Measurements from ENCODE around the gene CD247. TPM values are rescaled to one million over a fixed set of nuclear protein-coding genes. Genes with fewer than 3 reads are reported as not detected.

The CD247 gene
- total and polyA plus RNA-seq, 9 of the 15 experiments (the other 6 are each of a cell fraction or from before 2014, with no cell fraction given), result 0.08 to 0.42 (median 0.28) TPM; not detected in 5

DNA sequence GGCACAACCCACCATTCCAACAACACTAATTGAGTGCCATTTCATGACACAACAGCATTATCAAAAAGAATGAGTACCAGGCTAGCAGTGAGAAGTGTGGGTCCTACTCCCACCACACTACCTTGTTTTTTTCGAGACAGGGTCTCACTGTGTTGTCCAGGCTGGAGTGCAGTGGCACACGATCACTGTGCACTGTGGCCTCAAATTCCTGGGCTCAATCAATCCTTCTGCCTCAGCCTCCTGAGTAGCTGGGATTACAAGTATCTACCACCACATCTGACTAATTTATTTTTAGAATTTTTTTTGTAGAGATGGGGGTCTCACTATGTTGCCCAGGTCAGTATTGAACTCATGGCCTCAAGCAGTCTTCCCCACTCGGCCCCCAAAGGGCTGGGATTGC, 30.7 kb downstream of the CD247 start:
- in situ Hi-C loops (cut with MboI), result no loop called here
- POLR2A ChIA-PET, result interaction anchor here (0.6 to 1.3 kb wide), 2 partner anchors 10 to 641 kb away, joined by 3 read pairs; no protein-coding TSS in a partner anchor
- no TSS peak for BruUV-seq (replicated peaks)

DNA sequence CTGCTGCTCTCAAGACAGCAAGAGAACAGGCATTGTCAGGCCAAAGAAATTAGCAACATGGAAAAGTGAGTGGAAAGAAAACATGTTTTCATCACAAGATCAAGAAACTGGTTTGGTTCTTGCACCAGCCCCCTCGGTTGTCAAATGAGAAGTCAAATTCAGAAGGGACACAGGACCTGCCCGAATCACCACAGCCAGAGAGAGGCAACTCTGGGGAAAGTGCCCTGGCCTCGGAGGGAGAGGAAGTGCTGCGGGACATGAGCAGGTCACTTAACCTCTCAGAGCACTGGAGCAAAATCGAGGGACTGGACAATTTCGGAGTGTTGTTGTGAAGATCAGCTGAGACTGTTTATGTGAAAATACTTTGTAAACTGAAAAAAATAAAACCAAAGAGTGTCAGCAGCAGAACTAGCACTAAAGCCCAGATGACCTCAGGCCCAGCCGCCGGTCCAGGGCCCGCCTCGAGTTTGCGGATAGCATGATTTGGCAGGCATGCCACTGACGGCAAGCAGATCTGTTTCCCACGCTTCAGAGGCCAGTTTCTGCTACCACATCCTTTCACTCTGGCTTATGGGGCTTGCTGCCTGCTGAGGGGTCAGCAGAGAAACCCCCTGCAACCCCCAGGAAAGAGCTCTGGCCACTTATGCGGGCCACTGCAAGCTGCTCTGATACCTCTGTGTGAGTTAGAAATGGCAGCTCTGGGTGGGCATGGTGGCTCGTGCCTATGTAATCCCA, 32.1 kb downstream of the CD247 start:
- TF ChIP-seq, protein P1, sequence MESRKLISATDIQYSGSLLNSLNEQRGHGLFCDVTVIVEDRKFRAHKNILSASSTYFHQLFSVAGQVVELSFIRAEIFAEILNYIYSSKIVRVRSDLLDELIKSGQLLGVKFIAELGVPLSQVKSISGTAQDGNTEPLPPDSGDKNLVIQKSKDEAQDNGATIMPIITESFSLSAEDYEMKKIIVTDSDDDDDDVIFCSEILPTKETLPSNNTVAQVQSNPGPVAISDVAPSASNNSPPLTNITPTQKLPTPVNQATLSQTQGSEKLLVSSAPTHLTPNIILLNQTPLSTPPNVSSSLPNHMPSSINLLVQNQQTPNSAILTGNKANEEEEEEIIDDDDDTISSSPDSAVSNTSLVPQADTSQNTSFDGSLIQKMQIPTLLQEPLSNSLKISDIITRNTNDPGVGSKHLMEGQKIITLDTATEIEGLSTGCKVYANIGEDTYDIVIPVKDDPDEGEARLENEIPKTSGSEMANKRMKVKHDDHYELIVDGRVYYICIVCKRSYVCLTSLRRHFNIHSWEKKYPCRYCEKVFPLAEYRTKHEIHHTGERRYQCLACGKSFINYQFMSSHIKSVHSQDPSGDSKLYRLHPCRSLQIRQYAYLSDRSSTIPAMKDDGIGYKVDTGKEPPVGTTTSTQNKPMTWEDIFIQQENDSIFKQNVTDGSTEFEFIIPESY (CRISPR knock-in tag; IDR thresholded peaks at IDR 0.05), result 0 out of 2 replicates have a peak, but pooled peaks have one; percentile 45
- TF ChIP-seq SPI1 (IDR thresholded peaks at IDR 0.05; ENCODE audit: borderline replicate concordance, low read depth, low read length) (peak; percentile 66; the same call in 1 of the 2 replicates), NRF1 (conservative IDR thresholded peaks at IDR 0.05 in 1 of 2, IDR thresholded peaks at IDR 0.05 in 1 of 2) (no peak)
- H3K9ac ChIP-seq (ENCODE audit: insufficient read depth in 1 of 2, low read depth in 2 of 2, low read length in 2 of 2), result peak overlapping the region in 1 of 2 experiments; percentile 67; a peak in 1 of 4 replicates
- H3K27ac ChIP-seq (ENCODE audit: extremely low read depth, low read depth, low read length), result no peak overlapping the region
- in situ Hi-C loops (cut with MboI), result no loop called here
- H4K20me1 ChIP-seq (replicated peaks; ENCODE audit: control insufficient read depth, insufficient read depth, low read length), result no peaks in the 10 kb centered on the region
- no peak overlapping the region; the same call in 1 of the 2 replicates for H2AFZ ChIP-seq (ENCODE audit: low read depth, low read length)
- intact Hi-C loops (cut with micrococcal nuclease), result no loop called here
- FAIRE-seq (no peak), DNase-seq (ENCODE audit: extremely low read depth in 1 of 4, low spot score in 3 of 4) (no peak), ATAC-seq (no peak)
- no peak overlapping the region for H3K4me3 ChIP-seq
- H3K27me3 ChIP-seq (ENCODE audit: control insufficient read depth in 2 of 2, insufficient read depth in 2 of 2, low read length in 2 of 2), result peaks cover 13 to 37% of the 10 kb centered on the region in 2 experiments
- no peaks in the 10 kb centered on the region for H3K36me3 ChIP-seq (ENCODE audit: control insufficient read depth, insufficient read depth, low read length)
- CTCF ChIA-PET (ENCODE audit: low intra/inter-chr PET ratio), result no interaction called here
- no peaks in the 10 kb centered on the region for H3K79me2 ChIP-seq (ENCODE audit: control insufficient read depth, insufficient read depth, low read length)
- peaks cover 0 to 5% of the 10 kb centered on the region in 2 experiments; a peak in 2 of 5 replicates for H3K4me1 ChIP-seq (replicated peaks in 1 of 2; ENCODE audit: control insufficient read depth in 2 of 2, insufficient read depth in 2 of 2, low read length in 2 of 2)
- no TSS peak for BruUV-seq (replicated peaks)
- H3K9me3 ChIP-seq (replicated peaks; ENCODE audit: control insufficient read depth, insufficient read depth, low read depth, low read length), result no peaks in the 10 kb centered on the region
- POLR2A ChIA-PET, result interaction anchor here (0.6 to 1.2 kb wide), 2 partner anchors 20 to 328 kb away, joined by 3 to 4 read pairs; no protein-coding TSS in a partner anchor
- peaks cover 4% of the 10 kb centered on the region for H3K9me1 ChIP-seq (ENCODE audit: control insufficient read depth, insufficient read depth, low read length)
- no peak overlapping the region for H3K4me2 ChIP-seq (ENCODE audit: insufficient read depth, low read length)
- 31% methylated on average over 15 of the region's 15 CpGs for WGBS (ENCODE audit: insufficient coverage, low coverage, missing lambda C conversion rate)

More for the DNA sequence above, 30.7 kb downstream of the CD247 start:
- H3K4me3 ChIP-seq, result no peak overlapping the region
- no peak overlapping the region for H3K27ac ChIP-seq (ENCODE audit: extremely low read depth, low read depth, low read length)
- WGBS (ENCODE audit: insufficient coverage, low coverage, missing lambda C conversion rate), result 6% methylated on average over 3 of the region's 3 CpGs
- TF ChIP-seq ZNF551 (CRISPR knock-in tag; IDR thresholded peaks at IDR 0.05) (no peak), CEBPG (CRISPR knock-in tag; IDR thresholded peaks at IDR 0.05) (no peak), CEBPG (tag; conservative IDR thresholded peaks at IDR 0.05 in 1 of 2, IDR thresholded peaks at IDR 0.05 in 1 of 2) (no peak), ZNF121 (CRISPR knock-in tag; conservative IDR thresholded peaks at IDR 0.05) (peak; percentile 93), ZNF140 (CRISPR knock-in tag; IDR thresholded peaks at IDR 0.05) (no peak)
- TF ChIP-seq, protein P2, sequence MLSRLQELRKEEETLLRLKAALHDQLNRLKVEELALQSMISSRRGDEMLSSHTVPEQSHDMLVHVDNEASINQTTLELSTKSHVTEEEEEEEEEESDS (CRISPR knock-in tag; IDR thresholded peaks at IDR 0.05), result no peak
- no peak overlapping the region for H2AFZ ChIP-seq (ENCODE audit: low read depth, low read length)
- H3K27me3 ChIP-seq (ENCODE audit: control insufficient read depth in 2 of 2, insufficient read depth in 2 of 2, low read length in 2 of 2), result peaks cover 10 to 28% of the 10 kb centered on the region in 2 experiments
- H3K9me3 ChIP-seq (replicated peaks; ENCODE audit: control insufficient read depth, insufficient read depth, low read depth, low read length), result no peaks in the 10 kb centered on the region
- H3K36me3 ChIP-seq (ENCODE audit: control insufficient read depth, insufficient read depth, low read length), result no peaks in the 10 kb centered on the region
- H3K79me2 ChIP-seq (ENCODE audit: control insufficient read depth, insufficient read depth, low read length), result no peaks in the 10 kb centered on the region
- CTCF ChIA-PET (ENCODE audit: low intra/inter-chr PET ratio), result no interaction called here
- H3K9ac ChIP-seq (ENCODE audit: insufficient read depth in 1 of 2, low read depth in 2 of 2, low read length in 2 of 2), result no peak overlapping the region
- DNase-seq (ENCODE audit: extremely low read depth in 1 of 4, low spot score in 3 of 4) (no peak), FAIRE-seq (no peak), ATAC-seq (no peak)
- no peak overlapping the region for H3K4me2 ChIP-seq (ENCODE audit: insufficient read depth, low read length)
- H3K9me1 ChIP-seq (ENCODE audit: control insufficient read depth, insufficient read depth, low read length), result no peaks in the 10 kb centered on the region
- H3K4me1 ChIP-seq (replicated peaks in 1 of 2; ENCODE audit: control insufficient read depth in 2 of 2, insufficient read depth in 2 of 2, low read length in 2 of 2), result peaks cover 0 to 5% of the 10 kb centered on the region in 2 experiments; a peak in 3 of 5 replicates
- no peaks in the 10 kb centered on the region for H4K20me1 ChIP-seq (replicated peaks; ENCODE audit: control insufficient read depth, insufficient read depth, low read length)
- intact Hi-C loops (cut with micrococcal nuclease), result no loop called here
